ENCODE measurements around the gene ITIH1. TPM values are rescaled to one million over a fixed set of nuclear protein-coding genes. Genes with fewer than 3 reads are reported as not detected.

The ITIH1 gene
- total and polyA plus RNA-seq, 11 donors = 0.04 to 0.23 (median 0.21) TPM; not detected in 8

GRCh38 chr3:52771334-52771681 lies 6.1 kb upstream of the ITIH1 start:
- WGBS, 4 donors = 53 to 70% (median 60%) methylated on average over 5 of the region's 5 CpGs
- no peaks in the 10 kb centered on the region for H3K27me3 ChIP-seq
- H3K27ac ChIP-seq = peak overlapping the region; percentile 35 to 92 (median 80)
- peak in 3 of 4 donors; percentile 6 to 17 (median 6) for ATAC-seq
- peaks cover 0 to 30% (median 12%) of the 10 kb centered on the region in 12 donors for H3K4me1 ChIP-seq
- H3K36me3 ChIP-seq = peaks cover 0 to 22% (median 10%) of the 10 kb centered on the region in 9 donors
- H3K4me3 ChIP-seq = peak overlapping the region; percentile 69 to 96 (median 88)
- intact Hi-C loops (cut with DNase I) = loop anchor here in 5 of 10 donors (5.0 to 10.0 kb wide), 6 partner anchors 61 to 303 kb away; partner anchors contain the start of genes ITIH4 (in 1 of the 5), MUSTN1 (in 1 of the 5) and STIMATE (in 1 of the 5)
- H3K9me3 ChIP-seq = no peaks in the 10 kb centered on the region
- DNase-seq = no peak
- TF ChIP-seq POLR2A (IDR thresholded peaks at IDR 0.05) (no peak), CTCF (IDR thresholded peaks at IDR 0.05) (no peak)

- TF ChIP-seq POLR2A (IDR thresholded peaks at IDR 0.05) = no peak
- Histone ChIP-seq H3K27me3 (no peaks in the 10 kb centered on the region), H3K27ac (peak overlapping the region in 8 of 12 donors; percentile 66 to 92 (median 80)), H3K4me3 (peak overlapping the region in 5 of 12 donors; percentile 69 to 94 (median 82)), H3K9me3 (no peaks in the 10 kb centered on the region), H3K4me1 (peaks cover 0 to 30% (median 12%) of the 10 kb centered on the region in 12 donors), H3K36me3 (peaks cover 0 to 18% (median 8%) of the 10 kb centered on the region in 9 donors)
- peak in 1 of 5 donors; percentile 5 for DNase-seq
- intact Hi-C loops (cut with DNase I) = loop anchor here in 5 of 10 donors (5.0 to 10.0 kb wide), 6 partner anchors 61 to 303 kb away; partner anchors contain the start of genes ITIH4 (in 1 of the 5), MUSTN1 (in 1 of the 5) and STIMATE (in 1 of the 5)
- WGBS, 4 donors = 92 to 95% (median 94%) methylated on average over 10 of the region's 10 CpGs
- ATAC-seq = no peak
Measured at GRCh38 chr3:52771702-52772101, 5.7 kb upstream of the ITIH1 start.

GRCh38 chr3:52773361-52774065 lies 3.9 kb upstream of the ITIH1 start:
- intact Hi-C loops (cut with DNase I) = loop anchor here in 5 of 10 donors (5.0 to 10.0 kb wide), 6 partner anchors 59 to 301 kb away; partner anchors contain the start of genes ITIH4 (in 1 of the 5), MUSTN1 (in 1 of the 5) and STIMATE (in 1 of the 5)
- 89 to 94% (median 93%) methylated on average over 13 of the region's 13 CpGs for WGBS, 4 donors
- ATAC-seq (no peak), DNase-seq (no peak)
- peaks cover 0 to 30% (median 12%) of the 10 kb centered on the region in 12 donors for H3K4me1 ChIP-seq
- peaks cover 0 to under 1% (median 0%) of the 10 kb centered on the region in 9 donors for H3K36me3 ChIP-seq
- H3K27me3 ChIP-seq = no peaks in the 10 kb centered on the region
- H3K4me3 ChIP-seq = no peak overlapping the region
- H3K9me3 ChIP-seq = no peaks in the 10 kb centered on the region
- no peak overlapping the region for H3K27ac ChIP-seq
- no peak for TF ChIP-seq CTCF (IDR thresholded peaks at IDR 0.05)
- no peak for TF ChIP-seq POLR2A (IDR thresholded peaks at IDR 0.05)

GRCh38 chr3:52774066-52774713 lies 3.2 kb upstream of the ITIH1 start:
- intact Hi-C loops (cut with DNase I) = loop anchor here in 5 of 10 donors (5.0 to 10.0 kb wide), 6 partner anchors 58 to 301 kb away; partner anchors contain the start of genes ITIH4 (in 1 of the 5), MUSTN1 (in 1 of the 5) and STIMATE (in 1 of the 5)
- Histone ChIP-seq H3K9me3 (no peaks in the 10 kb centered on the region), H3K36me3 (no peaks in the 10 kb centered on the region)

More at GRCh38 chr3:52774066-52774713, 3.2 kb upstream of the ITIH1 start:
- WGBS, 4 donors = 73 to 85% (median 80%) methylated on average over 8 of the region's 8 CpGs
- Histone ChIP-seq H3K4me3 (no peak overlapping the region), H3K27ac (no peak overlapping the region), H3K4me1 (peaks cover 0 to 33% (median 11%) of the 10 kb centered on the region in 12 donors), H3K27me3 (no peaks in the 10 kb centered on the region)
- ATAC-seq (no peak), DNase-seq (peak in 1 of 5 donors; percentile 12)
- no peak for TF ChIP-seq POLR2A (IDR thresholded peaks at IDR 0.05)
